GM19193 (cell line): ENCODE measurements around the gene ASB15.

Experiments
- POLR2A ChIP-seq: IDR thresholded peaks from 4 replicates; pipeline ENCODE4 v1.6.1; 2011; ENCODE audit not compliant: insufficient read depth, insufficient read length; ENCODE audit errors: extremely low read depth

Gene ASB15

DNA sequence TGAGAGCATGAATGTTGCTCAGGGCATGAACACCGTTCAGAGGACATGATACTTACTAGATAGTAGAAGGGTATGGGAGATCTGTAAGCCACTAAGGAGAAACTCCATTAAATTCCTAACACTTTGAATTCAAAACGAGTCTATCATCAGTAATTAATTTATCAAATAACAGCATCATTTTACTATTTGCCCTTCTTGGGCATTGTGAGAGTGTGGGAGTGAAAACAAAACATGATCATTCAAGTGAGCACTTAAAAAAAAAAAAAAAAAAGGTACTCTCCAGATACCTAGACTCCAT, 20.5 kb upstream of the ASB15 start:
- TF ChIP-seq POLR2A, result no peak

DNA sequence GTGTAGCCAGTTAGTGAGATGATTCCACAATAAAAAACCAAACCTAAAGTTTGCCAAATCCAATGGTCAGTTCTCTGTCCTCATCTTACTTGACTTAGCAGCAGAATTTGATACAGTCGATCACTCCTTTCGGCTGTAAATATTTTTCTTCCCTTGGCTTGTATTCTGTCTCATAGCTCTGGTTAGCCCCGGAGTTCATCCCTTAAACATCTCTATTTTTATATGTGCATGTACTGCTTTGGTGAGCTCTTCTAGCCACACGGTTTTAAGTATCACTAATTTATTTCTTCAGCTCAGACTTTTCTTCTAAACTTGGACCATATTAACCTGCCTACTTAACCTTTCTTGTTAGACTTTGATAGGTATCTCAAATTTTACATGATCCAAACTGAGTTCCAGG, 17.8 kb upstream of the ASB15 start:
- TF ChIP-seq POLR2A, result no peak

DNA sequence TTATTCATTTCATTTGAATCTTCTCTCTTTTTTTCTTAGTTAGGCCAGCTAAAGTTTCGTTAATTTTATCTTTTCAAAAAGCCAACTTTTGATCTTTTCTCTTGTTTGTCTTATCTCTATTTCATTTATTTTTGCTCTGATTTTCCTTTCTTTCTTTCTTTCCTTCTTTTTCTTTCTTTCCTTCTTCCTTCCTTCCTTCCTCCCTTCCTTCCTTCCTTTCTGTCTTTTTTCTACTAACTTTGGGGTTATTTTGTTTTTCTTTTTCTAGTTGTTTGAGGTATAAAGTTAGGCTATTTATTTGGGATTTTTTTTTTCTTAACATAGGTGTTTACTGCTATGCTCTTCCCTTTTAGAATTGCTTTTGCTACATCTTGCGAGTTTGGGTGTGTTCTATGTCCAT, 13.2 kb upstream of the ASB15 start:
- TF ChIP-seq POLR2A, result no peak

DNA sequence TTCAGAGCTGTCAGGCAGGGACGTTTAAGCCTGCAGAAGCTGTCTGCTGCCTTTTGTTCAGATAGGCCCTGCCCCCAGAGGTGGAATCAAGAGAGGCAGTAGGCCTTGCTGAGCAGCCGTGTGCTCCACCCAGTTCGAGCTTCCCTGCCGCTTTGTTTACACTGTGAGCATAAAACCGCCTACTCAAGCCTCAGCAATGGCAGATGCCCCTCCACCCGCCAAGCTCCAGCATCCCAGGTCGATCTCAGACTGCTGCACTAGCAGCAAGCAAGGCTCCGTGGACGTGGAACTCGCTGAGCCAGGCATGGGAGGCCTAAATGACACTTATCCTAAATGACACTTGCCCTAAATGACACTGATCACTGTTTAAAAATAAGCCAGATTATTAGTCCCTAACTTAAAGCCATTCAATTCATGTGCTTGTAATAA, 6.8 kb upstream of the ASB15 start:
- no peak for TF ChIP-seq POLR2A

DNA sequence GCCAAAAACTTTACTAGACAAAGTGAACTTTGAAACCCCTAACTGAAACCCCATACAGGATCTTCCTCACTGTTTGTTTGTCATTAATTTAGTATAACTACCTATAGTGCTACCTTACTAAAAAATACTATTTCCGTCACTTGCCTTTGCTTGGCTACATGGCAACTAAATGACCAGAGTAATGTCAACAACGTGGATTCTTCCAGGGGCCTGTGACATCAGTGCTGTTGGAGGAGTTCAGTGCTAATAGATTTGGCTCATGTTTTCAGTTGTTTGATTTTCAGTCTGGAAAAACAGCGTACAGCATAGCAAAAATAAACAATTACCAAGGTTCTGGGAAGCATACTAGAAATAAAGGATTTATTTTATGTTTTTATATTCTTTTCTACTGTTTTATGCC, 3.0 kb upstream of the ASB15 start:
- TF ChIP-seq POLR2A, result no peak

DNA sequence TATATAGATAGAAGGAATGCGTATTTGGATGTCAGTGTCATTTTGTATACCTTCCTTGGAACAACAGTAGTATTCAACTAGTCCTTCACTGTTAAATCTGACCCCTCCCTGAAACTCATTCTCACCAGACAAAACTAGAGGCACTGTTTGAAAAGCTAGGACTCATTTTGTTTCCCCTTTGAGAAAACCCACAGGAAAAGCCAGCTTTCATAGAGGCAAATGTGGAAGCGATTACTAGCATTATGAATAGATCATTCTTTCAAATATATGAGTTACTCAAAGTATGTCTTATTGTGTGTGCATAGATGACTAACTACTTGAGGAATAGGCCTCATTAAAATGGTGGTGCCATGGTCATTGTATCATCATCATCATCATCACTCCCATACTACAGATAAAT, 1.9 kb upstream of the ASB15 start:
- TF ChIP-seq POLR2A, result no peak

DNA sequence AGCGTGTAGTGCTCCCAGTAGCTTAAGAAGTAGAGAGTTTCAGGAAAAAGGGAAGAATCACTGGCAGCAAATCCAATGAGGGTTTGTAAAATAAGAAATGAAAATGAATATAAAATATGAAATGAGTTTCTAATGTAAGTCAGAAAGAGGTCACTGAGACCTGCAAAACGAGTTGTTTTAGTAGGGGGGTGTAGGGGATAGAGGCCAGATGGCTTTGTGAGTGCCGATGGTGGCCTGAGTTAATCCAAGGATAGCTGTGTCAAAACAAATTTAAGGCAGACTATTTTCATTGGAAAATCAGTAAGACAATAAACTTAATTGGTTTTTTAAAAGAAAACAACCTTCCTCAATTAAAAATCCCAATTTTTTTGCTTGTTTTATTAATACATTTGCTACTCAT, 745 bp upstream of the ASB15 start:
- no peak for TF ChIP-seq POLR2A

DNA sequence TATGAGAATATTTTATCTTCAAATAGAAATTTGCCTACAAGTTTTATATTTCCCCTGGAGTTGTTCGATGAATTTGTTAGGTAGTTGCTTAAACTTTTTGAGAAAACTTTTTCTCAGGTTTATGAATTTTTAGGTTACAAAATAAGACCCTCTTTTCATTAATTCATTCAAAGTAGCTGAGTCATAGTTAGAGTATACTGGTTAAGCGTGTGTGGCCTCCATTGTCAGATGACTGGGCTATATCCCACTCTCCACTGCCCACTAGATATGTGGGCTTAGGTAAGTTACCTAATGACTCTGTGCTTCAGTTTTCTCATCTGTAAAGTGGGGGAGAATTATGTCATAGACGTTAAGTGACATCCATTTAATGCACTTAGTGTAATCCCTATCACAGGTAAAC, 1.0 kb downstream of the ASB15 start:
- TF ChIP-seq POLR2A, result no peak

DNA sequence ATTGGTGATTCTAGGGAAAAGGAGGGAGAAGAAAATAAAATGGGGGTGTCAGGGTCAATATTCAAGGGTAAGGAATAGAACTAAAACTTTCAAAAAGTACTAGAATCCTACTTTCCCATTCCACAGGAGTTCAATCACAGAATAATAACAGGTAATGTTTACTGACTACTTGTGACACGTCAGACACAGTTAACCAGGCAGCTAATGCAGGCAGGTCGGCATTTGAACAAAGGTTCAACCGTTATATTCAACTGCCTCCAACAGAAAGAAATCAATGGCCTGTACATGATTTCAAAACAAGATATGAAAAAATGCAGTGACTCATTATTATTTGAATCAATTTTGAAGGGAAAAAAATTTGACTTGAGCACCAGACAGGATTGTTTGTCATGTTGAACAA, 3.1 kb downstream of the ASB15 start:
- TF ChIP-seq POLR2A, result no peak

DNA sequence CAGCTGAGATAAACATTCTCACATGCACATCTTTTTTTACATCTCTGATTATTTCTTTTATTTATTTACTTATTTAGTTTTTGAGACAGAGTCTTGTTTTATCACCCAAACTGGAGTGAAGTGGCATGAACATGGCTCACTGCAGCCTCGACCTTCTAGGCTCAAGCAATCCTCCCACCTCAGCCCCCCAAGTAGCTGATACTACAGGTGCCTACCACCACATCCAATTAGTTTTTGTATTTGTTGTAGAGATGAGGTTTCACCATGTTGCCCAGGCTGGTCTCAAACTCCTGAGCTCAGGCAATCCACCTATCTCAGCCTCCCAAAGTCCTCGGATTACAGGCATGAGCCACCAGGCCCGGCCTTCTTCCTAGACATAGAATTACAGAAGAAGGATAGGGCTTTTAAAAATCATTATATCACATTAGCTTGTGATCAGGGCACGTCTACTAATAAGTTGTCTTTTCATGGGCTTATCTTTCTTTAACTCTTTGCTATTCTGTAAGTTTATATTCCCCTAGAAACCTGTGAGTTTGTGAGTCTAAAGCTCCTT, 5.9 kb downstream of the ASB15 start:
- TF ChIP-seq POLR2A, result no peak

DNA sequence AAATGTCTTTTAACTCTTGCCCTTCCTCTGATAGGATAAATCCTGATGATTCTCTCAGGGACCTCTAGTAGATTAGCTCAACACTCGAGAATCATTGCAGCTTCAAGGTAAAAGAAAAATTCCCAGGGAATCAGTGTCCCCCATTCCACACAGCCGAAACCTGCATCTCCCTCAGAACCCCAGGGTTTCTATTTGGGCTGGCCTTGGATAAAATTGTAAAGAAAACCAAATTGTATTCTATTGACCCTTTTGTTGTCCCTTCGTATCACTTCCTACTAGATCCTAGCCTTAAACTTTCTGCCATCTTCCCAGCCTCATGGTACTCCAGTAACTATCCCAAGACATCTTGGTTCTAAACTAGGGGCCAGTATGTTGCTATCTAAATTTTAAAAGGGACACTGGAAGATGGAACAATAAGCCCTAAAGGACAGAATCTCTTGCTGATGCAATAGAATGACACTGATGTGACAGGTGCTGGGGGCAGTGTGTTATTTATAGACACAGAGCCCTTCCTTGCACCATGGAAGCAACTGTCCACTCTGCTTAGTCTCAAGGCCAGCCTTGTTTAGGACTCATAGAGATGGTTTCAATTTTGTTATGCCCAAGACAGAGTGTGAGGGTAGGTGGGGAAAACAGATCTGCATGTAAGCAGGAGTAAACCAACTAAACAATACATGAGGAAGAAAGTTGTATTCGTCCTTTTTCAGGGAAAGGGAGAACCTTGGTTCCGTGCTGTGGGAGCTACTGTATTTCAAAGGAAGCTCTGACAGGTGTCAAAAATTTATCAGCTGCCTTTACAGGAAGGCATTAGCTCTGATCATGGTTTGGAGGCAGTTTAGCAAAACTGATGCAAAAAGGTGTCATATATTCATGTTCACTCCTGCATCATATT, 7.6 kb downstream of the ASB15 start:
- no peak for TF ChIP-seq POLR2A

DNA sequence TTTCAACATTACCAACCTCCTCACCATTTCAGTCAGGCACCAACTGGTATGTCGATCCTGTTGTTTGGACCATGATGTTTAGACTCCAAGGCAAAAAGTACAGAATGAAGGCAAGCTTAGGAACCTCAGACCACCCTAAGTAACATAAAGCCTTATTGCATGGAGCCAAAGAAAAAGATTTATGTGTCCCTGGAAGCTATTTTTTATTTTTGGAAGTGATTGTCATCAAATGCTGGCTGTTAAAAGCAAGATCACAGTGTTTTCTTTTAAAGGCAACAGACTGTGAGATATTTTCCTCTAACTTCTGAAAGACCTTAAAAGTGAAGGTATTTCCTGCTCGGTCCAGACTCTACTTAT, 8.2 kb downstream of the ASB15 start:
- TF ChIP-seq POLR2A, result no peak

DNA sequence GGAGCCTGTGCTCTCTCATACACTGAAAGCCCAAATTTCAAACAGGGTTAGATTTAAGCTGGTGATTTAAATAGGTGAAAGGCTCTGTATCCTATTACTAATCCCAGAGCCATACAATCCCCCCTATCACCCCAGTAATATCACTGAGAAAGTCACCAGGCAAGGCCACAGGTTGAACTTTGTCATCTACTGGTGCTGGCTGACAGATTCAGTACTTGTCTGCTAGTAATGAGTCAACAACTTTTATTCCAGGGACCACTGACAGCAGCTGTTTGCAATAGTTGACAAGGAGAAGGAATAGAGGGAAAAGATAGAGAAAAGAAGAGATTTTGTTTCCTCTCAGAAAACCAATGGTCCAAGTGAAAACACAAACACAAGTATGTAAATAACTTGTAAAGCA, 10.4 kb downstream of the ASB15 start:
- TF ChIP-seq POLR2A, result no peak

DNA sequence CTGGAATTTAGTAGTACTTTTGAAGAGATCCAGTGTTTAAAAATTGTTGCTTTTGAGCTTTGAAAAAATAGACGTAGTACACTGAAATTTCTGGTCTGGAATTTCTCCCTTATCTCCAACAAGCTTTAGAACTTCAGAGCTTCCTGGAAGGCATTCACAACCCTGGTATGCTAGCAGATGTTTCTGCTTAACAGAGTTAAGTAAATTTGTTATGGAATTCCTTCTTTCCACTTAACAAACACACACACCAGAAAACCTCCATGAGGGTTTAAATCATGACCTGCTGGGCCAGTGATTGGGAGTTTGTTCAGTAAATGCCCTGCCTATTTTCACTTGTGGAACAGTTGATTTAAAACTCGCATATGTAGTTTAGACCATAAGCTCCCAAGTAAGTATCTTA, 13.7 kb downstream of the ASB15 start:
- no peak for TF ChIP-seq POLR2A

DNA sequence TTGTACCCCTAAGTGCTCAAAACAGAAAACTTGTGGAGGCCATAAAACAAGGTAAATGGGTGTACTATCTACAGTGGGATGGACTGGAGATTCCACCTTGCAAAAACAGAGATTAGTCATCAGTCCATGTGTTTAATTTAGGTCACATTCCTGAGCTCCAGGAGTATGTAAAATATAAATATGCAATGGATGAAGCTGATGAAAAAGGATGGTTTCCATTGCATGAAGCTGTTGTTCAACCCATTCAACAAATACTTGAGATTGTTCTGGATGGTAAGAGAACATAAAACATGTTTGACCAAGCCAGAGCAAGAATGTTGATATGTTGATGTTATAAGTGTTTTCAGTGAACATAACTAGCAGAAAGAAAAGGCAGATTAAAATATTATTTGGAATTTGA, 14.6 kb downstream of the ASB15 start:
- no peak for TF ChIP-seq POLR2A

DNA sequence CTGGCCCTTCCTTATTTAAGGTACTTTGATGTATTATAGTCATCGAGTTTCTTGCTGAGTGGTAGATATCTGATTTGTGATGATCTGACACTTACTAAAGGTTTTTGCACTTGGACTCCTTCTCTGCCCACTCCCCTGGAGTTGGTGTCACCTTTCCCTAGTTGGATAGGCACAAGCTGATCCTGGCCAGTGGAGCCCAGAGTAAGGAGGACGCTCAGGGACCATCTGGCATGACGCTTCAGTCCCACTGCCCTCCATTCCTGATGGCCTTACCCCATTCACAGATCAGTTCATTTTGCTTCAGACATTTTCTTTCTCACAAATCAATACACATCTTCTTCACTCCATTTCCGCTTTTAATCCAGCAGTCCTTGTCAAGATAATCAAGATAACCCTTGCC, 20.1 kb downstream of the ASB15 start:
- no peak for TF ChIP-seq POLR2A
